ENCODE results near the gene PHF3. TPM values are rescaled to one million over a fixed set of nuclear protein-coding genes. Genes with fewer than 3 reads are reported as not detected.

PHF3 gene
- total RNA-seq, 1 experiment from 2014 or later, result 46.4 TPM

- Mint-ChIP-seq H3K9me3 (ENCODE audit: unreplicated experiment) (no peaks in the 10 kb centered on the region), H3K36me3 (ENCODE audit: insufficient read depth, unreplicated experiment) (peaks cover under 1% of the 10 kb centered on the region), H3K27ac (ENCODE audit: low read depth, unreplicated experiment) (no peak overlapping the region), H3K4me1 (ENCODE audit: insufficient read depth, unreplicated experiment) (peaks cover 6% of the 10 kb centered on the region), H3K4me3 (ENCODE audit: unreplicated experiment) (no peak overlapping the region), H3K27me3 (ENCODE audit: insufficient read depth, unreplicated experiment) (no peaks in the 10 kb centered on the region)
- no peak for TF ChIP-seq CTCF (IDR thresholded peaks at IDR 0.05; ENCODE audit: unreplicated experiment)
- intact Hi-C loops (cut with micrococcal nuclease), result no loop called here
- CTCF ChIA-PET, result interaction anchor here (0.6 kb wide), 1 partner anchor 88 kb away, joined by 4 read pairs; no protein-coding TSS in a partner anchor
- no peak for DNase-seq (ENCODE audit: unreplicated experiment)
- no TSS peak for BruUV-seq (replicated peaks)
- POLR2A ChIA-PET, result no interaction called here
Observed at GRCh38 chr6:63674635-63675034, 39.0 kb downstream of the PHF3 start.

GRCh38 chr6:63675138-63675537 lies 39.5 kb downstream of the PHF3 start:
- peaks cover 6% of the 10 kb centered on the region for H3K36me3 Mint-ChIP-seq (ENCODE audit: insufficient read depth, unreplicated experiment)
- CTCF ChIA-PET, result no interaction called here
- H3K4me3 Mint-ChIP-seq (ENCODE audit: unreplicated experiment), result no peak overlapping the region
- DNase-seq (ENCODE audit: unreplicated experiment), result no peak
- POLR2A ChIA-PET, result no interaction called here
- H3K27me3 Mint-ChIP-seq (ENCODE audit: insufficient read depth, unreplicated experiment), result no peaks in the 10 kb centered on the region
- no TSS peak for BruUV-seq (replicated peaks)
- H3K27ac Mint-ChIP-seq (ENCODE audit: low read depth, unreplicated experiment), result no peak overlapping the region
- intact Hi-C loops (cut with micrococcal nuclease), result no loop called here
- no peak for TF ChIP-seq CTCF (IDR thresholded peaks at IDR 0.05; ENCODE audit: unreplicated experiment)
- no peaks in the 10 kb centered on the region for H3K9me3 Mint-ChIP-seq (ENCODE audit: unreplicated experiment)
- peaks cover 6% of the 10 kb centered on the region for H3K4me1 Mint-ChIP-seq (ENCODE audit: insufficient read depth, unreplicated experiment)

- DNase-seq (ENCODE audit: unreplicated experiment), result no peak
- BruUV-seq (replicated peaks), result no TSS peak
- Mint-ChIP-seq H3K4me3 (ENCODE audit: unreplicated experiment) (no peak overlapping the region), H3K27me3 (ENCODE audit: insufficient read depth, unreplicated experiment) (no peaks in the 10 kb centered on the region), H3K4me1 (ENCODE audit: insufficient read depth, unreplicated experiment) (peaks cover 6% of the 10 kb centered on the region), H3K36me3 (ENCODE audit: insufficient read depth, unreplicated experiment) (peaks cover 20% of the 10 kb centered on the region), H3K27ac (ENCODE audit: low read depth, unreplicated experiment) (no peak overlapping the region), H3K9me3 (ENCODE audit: unreplicated experiment) (no peaks in the 10 kb centered on the region)
- POLR2A ChIA-PET, result interaction anchor here (0.5 to 1.5 kb wide), 5 partner anchors 8 to 130 kb away, joined by 3 to 5 read pairs (median 3); partner anchors contain the start of gene PHF3
- no peak for TF ChIP-seq CTCF (IDR thresholded peaks at IDR 0.05; ENCODE audit: unreplicated experiment)
- intact Hi-C loops (cut with micrococcal nuclease), result no loop called here
- CTCF ChIA-PET, result interaction anchor here (0.6 to 0.7 kb wide), 2 partner anchors 19 to 79 kb away, joined by 3 read pairs; no protein-coding TSS in a partner anchor
Observed at GRCh38 chr6:63676412-63677114, 41.0 kb downstream of the PHF3 start.

- ChIA-PET POLR2A (interaction anchor here (0.5 to 1.5 kb wide), 5 partner anchors 8 to 129 kb away, joined by 3 to 5 read pairs (median 3); partner anchors contain the start of gene PHF3), CTCF (interaction anchor here (0.6 kb wide), 1 partner anchor 80 kb away, joined by 3 read pairs; no protein-coding TSS in a partner anchor)
- no peak for DNase-seq (ENCODE audit: unreplicated experiment)
- intact Hi-C loops (cut with micrococcal nuclease), result no loop called here
- Mint-ChIP-seq H3K4me1 (ENCODE audit: insufficient read depth, unreplicated experiment) (peaks cover 6% of the 10 kb centered on the region), H3K27ac (ENCODE audit: low read depth, unreplicated experiment) (no peak overlapping the region), H3K9me3 (ENCODE audit: unreplicated experiment) (no peaks in the 10 kb centered on the region), H3K4me3 (ENCODE audit: unreplicated experiment) (no peak overlapping the region), H3K27me3 (ENCODE audit: insufficient read depth, unreplicated experiment) (no peaks in the 10 kb centered on the region), H3K36me3 (ENCODE audit: insufficient read depth, unreplicated experiment) (peaks cover 24% of the 10 kb centered on the region)
- no TSS peak for BruUV-seq (replicated peaks)
- TF ChIP-seq CTCF (IDR thresholded peaks at IDR 0.05; ENCODE audit: unreplicated experiment), result no peak
Observed at GRCh38 chr6:63677282-63677681, 41.7 kb downstream of the PHF3 start.

Measured in MCF 10A (cell line).